ENCODE data around the gene MRGPRG. TPM values are rescaled to one million over a fixed set of nuclear protein-coding genes. Genes with fewer than 3 reads are reported as not detected.

Gene MRGPRG
- total RNA-seq, 2 donors from 2014 or later: not detected

GRCh38 chr11:3222003-3222855 is 3.6 kb upstream of the MRGPRG start:
- H3K4me1 ChIP-seq: no peaks in the 10 kb centered on the region
- TF ChIP-seq, protein P1, sequence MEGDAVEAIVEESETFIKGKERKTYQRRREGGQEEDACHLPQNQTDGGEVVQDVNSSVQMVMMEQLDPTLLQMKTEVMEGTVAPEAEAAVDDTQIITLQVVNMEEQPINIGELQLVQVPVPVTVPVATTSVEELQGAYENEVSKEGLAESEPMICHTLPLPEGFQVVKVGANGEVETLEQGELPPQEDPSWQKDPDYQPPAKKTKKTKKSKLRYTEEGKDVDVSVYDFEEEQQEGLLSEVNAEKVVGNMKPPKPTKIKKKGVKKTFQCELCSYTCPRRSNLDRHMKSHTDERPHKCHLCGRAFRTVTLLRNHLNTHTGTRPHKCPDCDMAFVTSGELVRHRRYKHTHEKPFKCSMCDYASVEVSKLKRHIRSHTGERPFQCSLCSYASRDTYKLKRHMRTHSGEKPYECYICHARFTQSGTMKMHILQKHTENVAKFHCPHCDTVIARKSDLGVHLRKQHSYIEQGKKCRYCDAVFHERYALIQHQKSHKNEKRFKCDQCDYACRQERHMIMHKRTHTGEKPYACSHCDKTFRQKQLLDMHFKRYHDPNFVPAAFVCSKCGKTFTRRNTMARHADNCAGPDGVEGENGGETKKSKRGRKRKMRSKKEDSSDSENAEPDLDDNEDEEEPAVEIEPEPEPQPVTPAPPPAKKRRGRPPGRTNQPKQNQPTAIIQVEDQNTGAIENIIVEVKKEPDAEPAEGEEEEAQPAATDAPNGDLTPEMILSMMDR (IDR thresholded peaks at IDR 0.05): no peak
- H3K27ac ChIP-seq: no peak overlapping the region
- H3K27me3 ChIP-seq: no peaks in the 10 kb centered on the region
- H3K4me3 ChIP-seq: no peak overlapping the region
- H3K36me3 ChIP-seq: no peaks in the 10 kb centered on the region
- no peak for DNase-seq (ENCODE audit: low spot score)
- no peaks in the 10 kb centered on the region for H3K9me3 ChIP-seq

DNA sequence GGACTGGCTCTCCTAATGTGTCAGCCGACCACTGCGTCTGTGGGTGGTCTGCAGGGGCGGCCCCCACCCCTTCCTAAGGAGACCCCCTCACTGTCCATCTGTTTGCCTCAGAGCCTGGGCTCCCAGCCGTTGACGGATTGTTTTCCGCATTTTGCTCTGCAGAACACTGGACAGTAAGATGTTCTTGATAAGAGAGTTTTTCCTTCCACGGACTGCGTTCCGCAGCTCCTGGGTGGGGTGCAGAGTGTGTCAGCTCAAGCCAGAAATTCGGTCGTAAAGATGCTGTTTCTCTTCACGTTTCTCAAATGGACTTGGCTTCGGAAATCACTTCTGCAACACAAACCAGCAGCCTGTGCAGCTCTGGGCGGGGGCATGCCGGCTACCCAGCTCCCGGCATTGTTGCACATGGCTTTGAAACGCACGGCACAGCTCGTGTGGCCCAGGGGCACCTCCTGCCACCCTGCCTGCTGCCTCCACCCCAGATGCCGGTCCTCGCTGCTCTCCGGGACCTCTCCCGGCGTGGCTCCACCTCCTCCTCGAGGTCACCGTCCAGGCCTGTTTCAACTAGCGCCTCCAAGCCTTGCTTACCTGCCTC is 2.9 kb upstream of the MRGPRG start:
- no peaks in the 10 kb centered on the region for H3K27me3 ChIP-seq

DNA sequence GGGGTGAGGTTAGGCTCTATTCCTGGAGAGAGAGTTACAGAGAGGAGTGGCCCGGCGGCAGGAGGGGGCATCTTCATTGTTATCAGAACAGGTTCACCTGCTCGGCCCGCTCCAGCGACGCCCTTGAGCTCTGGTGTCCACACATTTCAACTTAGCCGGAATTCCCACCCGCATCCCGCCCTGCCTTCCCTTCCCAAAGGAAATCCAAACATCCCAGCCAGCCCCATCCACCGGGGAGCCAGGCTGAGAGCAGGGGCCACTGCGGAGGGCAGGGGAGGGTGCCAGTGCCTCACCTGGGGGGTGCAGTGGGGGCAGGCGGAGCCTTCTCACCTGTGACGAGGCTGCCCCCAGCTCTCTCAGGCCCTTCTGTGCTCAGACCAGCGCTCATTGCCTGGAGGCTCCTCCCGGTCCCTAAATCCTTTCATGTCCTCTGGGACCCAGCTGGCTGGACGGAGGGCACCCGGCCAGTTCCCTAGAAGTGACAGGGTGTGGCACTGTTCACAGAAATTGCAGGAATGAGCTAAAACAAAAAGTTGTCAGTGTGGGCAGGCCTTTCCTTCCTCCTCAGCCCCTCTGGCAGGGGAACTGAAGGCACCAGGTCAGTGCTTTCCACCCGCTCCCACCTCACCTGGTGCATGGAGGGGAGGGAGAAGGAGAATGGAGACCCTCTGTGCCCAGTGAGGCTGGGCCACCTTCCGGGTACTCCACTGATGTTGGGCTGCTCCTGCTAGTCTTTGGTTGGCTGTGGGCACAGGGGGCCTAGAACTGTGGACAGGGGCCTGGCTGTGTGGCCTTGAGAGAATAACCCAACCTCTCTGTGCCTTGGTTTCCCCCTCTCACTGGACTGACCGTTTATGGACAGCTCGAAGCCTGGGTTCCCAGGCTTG is 2.2 kb upstream of the MRGPRG start:
- Histone ChIP-seq H3K9me3 (no peaks in the 10 kb centered on the region), H3K27me3 (no peaks in the 10 kb centered on the region), H3K4me3 (no peak overlapping the region), H3K36me3 (no peaks in the 10 kb centered on the region), H3K4me1 (no peaks in the 10 kb centered on the region), H3K27ac (no peak overlapping the region)
- TF ChIP-seq, protein P1 (IDR thresholded peaks at IDR 0.05): no peak
- no peak for DNase-seq (ENCODE audit: low spot score)

More for the DNA sequence above, 2.9 kb upstream of the MRGPRG start:
- DNase-seq (ENCODE audit: low spot score): no peak
- Histone ChIP-seq H3K36me3 (no peaks in the 10 kb centered on the region), H3K4me3 (no peak overlapping the region), H3K4me1 (no peaks in the 10 kb centered on the region), H3K9me3 (no peaks in the 10 kb centered on the region), H3K27ac (no peak overlapping the region)
- TF ChIP-seq, protein P1 (IDR thresholded peaks at IDR 0.05): no peak

- DNase-seq (ENCODE audit: low spot score): no peak
Observed at GRCh38 chr11:3220101-3220500, 1.5 kb upstream of the MRGPRG start.

GRCh38 chr11:3219281-3219892 is 774 bp upstream of the MRGPRG start:
- Histone ChIP-seq H3K4me3 (no peak overlapping the region), H3K9me3 (no peaks in the 10 kb centered on the region), H3K4me1 (no peaks in the 10 kb centered on the region), H3K27ac (no peak overlapping the region), H3K36me3 (no peaks in the 10 kb centered on the region), H3K27me3 (no peaks in the 10 kb centered on the region)
- TF ChIP-seq, protein P1 (IDR thresholded peaks at IDR 0.05): no peak
- DNase-seq (ENCODE audit: low spot score): no peak

More at GRCh38 chr11:3220101-3220500, 1.5 kb upstream of the MRGPRG start:
- no peaks in the 10 kb centered on the region for H3K36me3 ChIP-seq
- no peaks in the 10 kb centered on the region for H3K27me3 ChIP-seq
- no peaks in the 10 kb centered on the region for H3K4me1 ChIP-seq
- H3K4me3 ChIP-seq: no peak overlapping the region
- H3K27ac ChIP-seq: no peak overlapping the region
- no peaks in the 10 kb centered on the region for H3K9me3 ChIP-seq
- TF ChIP-seq, protein P1 (IDR thresholded peaks at IDR 0.05): no peak

Data from right atrium auricular region (tissue), 2 donors.